ENCODE measurements around the gene NAALADL2.

DNA sequence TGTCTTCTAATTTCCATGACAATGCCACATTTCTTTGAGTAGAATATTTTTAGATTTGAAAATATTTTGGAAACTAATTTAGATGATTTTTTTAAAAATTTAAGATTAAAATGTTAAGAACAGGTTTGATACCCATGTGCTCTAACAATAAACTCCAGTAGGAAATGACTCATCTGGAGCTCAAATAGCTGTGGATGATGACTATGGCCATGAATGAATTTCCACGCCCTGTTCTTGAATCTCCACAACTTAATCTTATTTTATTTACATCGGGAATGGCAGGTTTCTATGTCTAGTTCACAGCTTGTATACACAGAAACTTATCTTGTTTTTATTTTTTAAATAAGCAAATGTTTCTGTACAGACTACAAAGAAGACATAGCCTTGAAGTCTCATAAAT, 726.8 kb downstream of the NAALADL2 start:
- TF ChIP-seq CTCF (IDR thresholded peaks at IDR 0.05 in 4 of 5, conservative IDR thresholded peaks at IDR 0.05 in 1 of 5) (no peak), POLR2A (IDR thresholded peaks at IDR 0.05) (no peak)

All from gastrocnemius medialis (tissue), 4 donors.